ENCODE data around the gene ITSN1.

ITSN1 gene

GRCh38 chr21:33760641-33761440 is 118.5 kb downstream of the ITSN1 start:
- peaks cover 0 to under 1% of the 10 kb centered on the region in 2 donors for H3K36me3 ChIP-seq (ENCODE audit: control insufficient read depth in 1 of 2, insufficient read depth in 2 of 2, low read length in 2 of 2)
- H3K27me3 ChIP-seq (ENCODE audit: control insufficient read depth in 1 of 2, insufficient read depth in 2 of 2, low read length in 2 of 2) = no peaks in the 10 kb centered on the region
- peak overlapping the region; percentile 17 for H3K27ac ChIP-seq (ENCODE audit: low read depth, low read length)
- no peak overlapping the region for H3K4me3 ChIP-seq (ENCODE audit: low read depth in 1 of 2, low read length in 2 of 2)
- no peaks in the 10 kb centered on the region for H3K9me3 ChIP-seq (ENCODE audit: control insufficient read depth in 1 of 2, low read length in 2 of 2)
- H3K4me1 ChIP-seq (ENCODE audit: control insufficient read depth in 1 of 2, insufficient read depth in 2 of 2, low read length in 2 of 2) = peaks cover 0 to 2% of the 10 kb centered on the region in 2 donors
- no peak overlapping the region for H3K9ac ChIP-seq (ENCODE audit: low read depth in 1 of 2, low read length in 2 of 2)

- Histone ChIP-seq H3K27ac (ENCODE audit: low read depth, low read length) (peak overlapping the region; percentile 17), H3K9ac (ENCODE audit: low read depth in 1 of 2, low read length in 2 of 2) (no peak overlapping the region), H3K36me3 (ENCODE audit: control insufficient read depth in 1 of 2, insufficient read depth in 2 of 2, low read length in 2 of 2) (peaks cover 6% of the 10 kb centered on the region in 2 donors), H3K27me3 (ENCODE audit: control insufficient read depth in 1 of 2, insufficient read depth in 2 of 2, low read length in 2 of 2) (no peaks in the 10 kb centered on the region), H3K9me3 (ENCODE audit: control insufficient read depth in 1 of 2, low read length in 2 of 2) (no peaks in the 10 kb centered on the region), H3K4me1 (ENCODE audit: control insufficient read depth in 1 of 2, insufficient read depth in 2 of 2, low read length in 2 of 2) (peaks cover 0 to 2% of the 10 kb centered on the region in 2 donors), H3K4me3 (ENCODE audit: low read depth in 1 of 2, low read length in 2 of 2) (no peak overlapping the region)
Measured at GRCh38 chr21:33761441-33762036, 119.2 kb downstream of the ITSN1 start.

- Histone ChIP-seq H3K4me3 (ENCODE audit: low read depth in 1 of 2, low read length in 2 of 2) (no peak overlapping the region), H3K9me3 (ENCODE audit: control insufficient read depth in 1 of 2, low read length in 2 of 2) (no peaks in the 10 kb centered on the region), H3K27ac (ENCODE audit: low read depth, low read length) (no peak overlapping the region)
Measured at GRCh38 chr21:33762803-33763581, 120.7 kb downstream of the ITSN1 start.

GRCh38 chr21:33763582-33763899 is 121.2 kb downstream of the ITSN1 start:
- no peak overlapping the region for H3K4me3 ChIP-seq (ENCODE audit: low read depth in 1 of 2, low read length in 2 of 2)
- no peak overlapping the region for H3K9ac ChIP-seq (ENCODE audit: low read depth in 1 of 2, low read length in 2 of 2)
- peaks cover 6% of the 10 kb centered on the region in 2 donors for H3K36me3 ChIP-seq (ENCODE audit: control insufficient read depth in 1 of 2, insufficient read depth in 2 of 2, low read length in 2 of 2)
- peaks cover 0 to 2% of the 10 kb centered on the region in 2 donors for H3K4me1 ChIP-seq (ENCODE audit: control insufficient read depth in 1 of 2, insufficient read depth in 2 of 2, low read length in 2 of 2)
- no peaks in the 10 kb centered on the region for H3K27me3 ChIP-seq (ENCODE audit: control insufficient read depth in 1 of 2, insufficient read depth in 2 of 2, low read length in 2 of 2)
- H3K27ac ChIP-seq (ENCODE audit: low read depth, low read length) = no peak overlapping the region
- no peaks in the 10 kb centered on the region for H3K9me3 ChIP-seq (ENCODE audit: control insufficient read depth in 1 of 2, low read length in 2 of 2)

More at GRCh38 chr21:33762803-33763581, 120.7 kb downstream of the ITSN1 start:
- H3K36me3 ChIP-seq (ENCODE audit: control insufficient read depth in 1 of 2, insufficient read depth in 2 of 2, low read length in 2 of 2) = peaks cover 6% of the 10 kb centered on the region in 2 donors
- H3K27me3 ChIP-seq (ENCODE audit: control insufficient read depth in 1 of 2, insufficient read depth in 2 of 2, low read length in 2 of 2) = no peaks in the 10 kb centered on the region
- H3K9ac ChIP-seq (ENCODE audit: low read depth in 1 of 2, low read length in 2 of 2) = no peak overlapping the region
- H3K4me1 ChIP-seq (ENCODE audit: control insufficient read depth in 1 of 2, insufficient read depth in 2 of 2, low read length in 2 of 2) = peaks cover 0 to 2% of the 10 kb centered on the region in 2 donors

- Histone ChIP-seq H3K36me3 (ENCODE audit: control insufficient read depth in 1 of 2, insufficient read depth in 2 of 2, low read length in 2 of 2) (peaks cover 10 to 13% of the 10 kb centered on the region in 2 donors), H3K4me3 (ENCODE audit: low read depth in 1 of 2, low read length in 2 of 2) (no peak overlapping the region), H3K4me1 (ENCODE audit: control insufficient read depth in 1 of 2, insufficient read depth in 2 of 2, low read length in 2 of 2) (no peaks in the 10 kb centered on the region), H3K27me3 (ENCODE audit: control insufficient read depth in 1 of 2, insufficient read depth in 2 of 2, low read length in 2 of 2) (no peaks in the 10 kb centered on the region), H3K9ac (ENCODE audit: low read depth in 1 of 2, low read length in 2 of 2) (no peak overlapping the region), H3K27ac (ENCODE audit: low read depth, low read length) (no peak overlapping the region), H3K9me3 (ENCODE audit: control insufficient read depth in 1 of 2, low read length in 2 of 2) (no peaks in the 10 kb centered on the region)
Measured at GRCh38 chr21:33767236-33767635, 124.9 kb downstream of the ITSN1 start.

- Histone ChIP-seq H3K27ac (ENCODE audit: low read depth, low read length) (no peak overlapping the region), H3K27me3 (ENCODE audit: control insufficient read depth in 1 of 2, insufficient read depth in 2 of 2, low read length in 2 of 2) (no peaks in the 10 kb centered on the region), H3K9me3 (ENCODE audit: control insufficient read depth in 1 of 2, low read length in 2 of 2) (no peaks in the 10 kb centered on the region), H3K9ac (ENCODE audit: low read depth in 1 of 2, low read length in 2 of 2) (no peak overlapping the region), H3K36me3 (ENCODE audit: control insufficient read depth in 1 of 2, insufficient read depth in 2 of 2, low read length in 2 of 2) (peaks cover 10 to 13% of the 10 kb centered on the region in 2 donors), H3K4me3 (ENCODE audit: low read depth in 1 of 2, low read length in 2 of 2) (no peak overlapping the region), H3K4me1 (ENCODE audit: control insufficient read depth in 1 of 2, insufficient read depth in 2 of 2, low read length in 2 of 2) (no peaks in the 10 kb centered on the region)
Measured at GRCh38 chr21:33767960-33768359, 125.7 kb downstream of the ITSN1 start.

- Histone ChIP-seq H3K36me3 (ENCODE audit: control insufficient read depth in 1 of 2, insufficient read depth in 2 of 2, low read length in 2 of 2) (peaks cover 10 to 13% of the 10 kb centered on the region in 2 donors), H3K27me3 (ENCODE audit: control insufficient read depth in 1 of 2, insufficient read depth in 2 of 2, low read length in 2 of 2) (no peaks in the 10 kb centered on the region), H3K4me3 (ENCODE audit: low read depth in 1 of 2, low read length in 2 of 2) (no peak overlapping the region), H3K9ac (ENCODE audit: low read depth in 1 of 2, low read length in 2 of 2) (no peak overlapping the region), H3K9me3 (ENCODE audit: control insufficient read depth in 1 of 2, low read length in 2 of 2) (no peaks in the 10 kb centered on the region), H3K4me1 (ENCODE audit: control insufficient read depth in 1 of 2, insufficient read depth in 2 of 2, low read length in 2 of 2) (no peaks in the 10 kb centered on the region), H3K27ac (ENCODE audit: low read depth, low read length) (no peak overlapping the region)
Measured at GRCh38 chr21:33769057-33769456, 126.8 kb downstream of the ITSN1 start.

GRCh38 chr21:33770542-33770941 is 128.2 kb downstream of the ITSN1 start:
- Histone ChIP-seq H3K36me3 (ENCODE audit: control insufficient read depth in 1 of 2, insufficient read depth in 2 of 2, low read length in 2 of 2) (peaks cover 13% of the 10 kb centered on the region in 2 donors), H3K27me3 (ENCODE audit: control insufficient read depth in 1 of 2, insufficient read depth in 2 of 2, low read length in 2 of 2) (no peaks in the 10 kb centered on the region), H3K4me3 (ENCODE audit: low read depth in 1 of 2, low read length in 2 of 2) (no peak overlapping the region), H3K9me3 (ENCODE audit: control insufficient read depth in 1 of 2, low read length in 2 of 2) (no peaks in the 10 kb centered on the region), H3K4me1 (ENCODE audit: control insufficient read depth in 1 of 2, insufficient read depth in 2 of 2, low read length in 2 of 2) (peaks cover 0 to 2% of the 10 kb centered on the region in 2 donors), H3K27ac (ENCODE audit: low read depth, low read length) (no peak overlapping the region), H3K9ac (ENCODE audit: low read depth in 1 of 2, low read length in 2 of 2) (no peak overlapping the region)

- no peak overlapping the region for H3K4me3 ChIP-seq (ENCODE audit: low read depth in 1 of 2, low read length in 2 of 2)
- no peaks in the 10 kb centered on the region for H3K27me3 ChIP-seq (ENCODE audit: control insufficient read depth in 1 of 2, insufficient read depth in 2 of 2, low read length in 2 of 2)
- no peaks in the 10 kb centered on the region for H3K9me3 ChIP-seq (ENCODE audit: control insufficient read depth in 1 of 2, low read length in 2 of 2)
- no peak overlapping the region for H3K27ac ChIP-seq (ENCODE audit: low read depth, low read length)
- H3K9ac ChIP-seq (ENCODE audit: low read depth in 1 of 2, low read length in 2 of 2) = no peak overlapping the region
- H3K4me1 ChIP-seq (ENCODE audit: control insufficient read depth in 1 of 2, insufficient read depth in 2 of 2, low read length in 2 of 2) = peaks cover 0 to 2% of the 10 kb centered on the region in 2 donors
- peaks cover 7% of the 10 kb centered on the region in 2 donors for H3K36me3 ChIP-seq (ENCODE audit: control insufficient read depth in 1 of 2, insufficient read depth in 2 of 2, low read length in 2 of 2)
Measured at GRCh38 chr21:33771976-33772375, 129.7 kb downstream of the ITSN1 start.

- no peak overlapping the region for H3K9ac ChIP-seq (ENCODE audit: low read depth in 1 of 2, low read length in 2 of 2)
- no peak overlapping the region for H3K4me3 ChIP-seq (ENCODE audit: low read depth in 1 of 2, low read length in 2 of 2)
- no peaks in the 10 kb centered on the region for H3K9me3 ChIP-seq (ENCODE audit: control insufficient read depth in 1 of 2, low read length in 2 of 2)
- peaks cover 7% of the 10 kb centered on the region in 2 donors for H3K36me3 ChIP-seq (ENCODE audit: control insufficient read depth in 1 of 2, insufficient read depth in 2 of 2, low read length in 2 of 2)
- no peaks in the 10 kb centered on the region for H3K27me3 ChIP-seq (ENCODE audit: control insufficient read depth in 1 of 2, insufficient read depth in 2 of 2, low read length in 2 of 2)
- peaks cover 0 to 2% of the 10 kb centered on the region in 2 donors for H3K4me1 ChIP-seq (ENCODE audit: control insufficient read depth in 1 of 2, insufficient read depth in 2 of 2, low read length in 2 of 2)
- no peak overlapping the region for H3K27ac ChIP-seq (ENCODE audit: low read depth, low read length)
Measured at GRCh38 chr21:33774551-33774950, 132.2 kb downstream of the ITSN1 start.

All from duodenal mucosa (tissue), 2 donors.